Uterus (tissue), 2 donors: ENCODE data around the gene LAPTM4A.

Experiments used
- CTCF ChIP-seq, 4 experiments: fragments of 200-600 bp in 2 of 4; fragments of 450-650 bp in 2 of 4; sonication (generic) in 2 of 4; IDR thresholded peaks; one replicate each; pipeline ENCODE4 v1.5.1; 2016 to 2019; ENCODE audit warnings: antibody characterized with exemption in 4 of 4, mild to moderate bottlenecking in 2 of 4, moderate library complexity in 1 of 4
- POLR2A ChIP-seq, 2 donors: fragments of 450-650 bp; IDR thresholded peaks; one replicate each; pipeline ENCODE4 v1.6.1; 2016; ENCODE audit warnings: antibody characterized with exemption in 2 of 2, mild to moderate bottlenecking in 1 of 2, moderate library complexity in 1 of 2

- TF ChIP-seq CTCF (IDR thresholded peaks at IDR 0.05): no peak
- TF ChIP-seq POLR2A (IDR thresholded peaks at IDR 0.05): no peak
Observed at GRCh38 chr2:20049637-20050036, 1.8 kb downstream of the LAPTM4A start.
